Neural progenitor cell (in vitro differentiated cells): Measurements from ENCODE around the gene RABGGTA.

Source experiments
- EZH2phosphoT487 ChIP-seq: fragments of 200-600 bp; sonication (generic); IDR thresholded peaks from 2 replicates; pipeline ENCODE4 v1.6.1; 2017; ENCODE audit warnings: antibody characterized with exemption
- TF ChIP-seq, protein P1 (sequence below): fragments of 200-600 bp; sonication (generic); IDR thresholded peaks from 2 replicates; pipeline ENCODE4 v1.5.1; 2017; ENCODE audit warnings: antibody characterized with exemption, mild to moderate bottlenecking

DNA sequence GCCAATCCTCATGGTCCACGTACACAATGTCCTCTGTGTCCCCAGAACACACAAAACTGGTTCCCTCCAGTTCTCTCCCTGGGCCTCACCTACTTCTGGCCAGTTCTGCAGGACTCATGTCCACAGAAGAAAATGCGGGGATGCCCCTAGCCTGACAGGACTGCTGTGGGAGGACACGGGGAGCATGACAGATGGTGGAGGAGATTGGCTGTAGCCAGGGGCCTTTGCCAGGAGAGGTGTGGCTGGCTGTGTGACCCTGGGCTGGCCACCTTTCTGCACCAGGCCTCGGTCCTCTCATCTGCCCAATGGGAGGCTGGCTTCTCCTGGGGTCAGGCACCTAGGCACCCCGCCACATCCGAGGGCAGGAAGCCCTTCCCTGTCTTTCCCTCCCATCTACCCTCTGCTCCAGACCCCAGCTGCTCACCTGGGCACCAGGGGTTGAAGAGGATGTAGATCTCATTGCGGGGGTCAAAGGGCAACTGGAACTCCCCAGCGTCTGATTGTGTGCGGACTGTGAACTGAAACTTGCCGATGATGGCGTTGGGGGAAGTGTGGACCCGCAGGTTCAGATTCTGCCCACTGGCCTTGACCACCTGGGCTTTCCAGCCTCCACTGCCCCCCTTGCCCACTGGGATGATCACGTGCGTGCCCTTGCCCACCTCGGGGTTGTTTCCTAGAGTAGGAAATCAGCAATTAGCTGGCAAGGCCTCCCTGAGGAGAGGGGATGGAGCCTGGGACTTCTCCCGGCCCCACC, 11.2 kb downstream of the RABGGTA start:
- TF ChIP-seq, protein P1, sequence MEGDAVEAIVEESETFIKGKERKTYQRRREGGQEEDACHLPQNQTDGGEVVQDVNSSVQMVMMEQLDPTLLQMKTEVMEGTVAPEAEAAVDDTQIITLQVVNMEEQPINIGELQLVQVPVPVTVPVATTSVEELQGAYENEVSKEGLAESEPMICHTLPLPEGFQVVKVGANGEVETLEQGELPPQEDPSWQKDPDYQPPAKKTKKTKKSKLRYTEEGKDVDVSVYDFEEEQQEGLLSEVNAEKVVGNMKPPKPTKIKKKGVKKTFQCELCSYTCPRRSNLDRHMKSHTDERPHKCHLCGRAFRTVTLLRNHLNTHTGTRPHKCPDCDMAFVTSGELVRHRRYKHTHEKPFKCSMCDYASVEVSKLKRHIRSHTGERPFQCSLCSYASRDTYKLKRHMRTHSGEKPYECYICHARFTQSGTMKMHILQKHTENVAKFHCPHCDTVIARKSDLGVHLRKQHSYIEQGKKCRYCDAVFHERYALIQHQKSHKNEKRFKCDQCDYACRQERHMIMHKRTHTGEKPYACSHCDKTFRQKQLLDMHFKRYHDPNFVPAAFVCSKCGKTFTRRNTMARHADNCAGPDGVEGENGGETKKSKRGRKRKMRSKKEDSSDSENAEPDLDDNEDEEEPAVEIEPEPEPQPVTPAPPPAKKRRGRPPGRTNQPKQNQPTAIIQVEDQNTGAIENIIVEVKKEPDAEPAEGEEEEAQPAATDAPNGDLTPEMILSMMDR = no peak
- no peak for TF ChIP-seq EZH2phosphoT487
